AG10803 (cell line): ENCODE data around the gene LAMC3.

Source experiments
- DNase-seq: peaks from one replicate; pipeline ENCODE4 v3.0.0; 2010; ENCODE audit warnings: low read depth
- H3K4me3 ChIP-seq: 2 replicates; pipeline ENCODE4 v1.5.1; 2011; ENCODE audit warnings: mild to moderate bottlenecking, low read length, control low read depth
- CTCF ChIP-seq: conservative IDR thresholded peaks from 2 replicates; pipeline ENCODE4 v1.5.1; 2011; ENCODE audit warnings: mild to moderate bottlenecking, low read length, control low read depth, inconsistent platforms

The LAMC3 gene

DNA sequence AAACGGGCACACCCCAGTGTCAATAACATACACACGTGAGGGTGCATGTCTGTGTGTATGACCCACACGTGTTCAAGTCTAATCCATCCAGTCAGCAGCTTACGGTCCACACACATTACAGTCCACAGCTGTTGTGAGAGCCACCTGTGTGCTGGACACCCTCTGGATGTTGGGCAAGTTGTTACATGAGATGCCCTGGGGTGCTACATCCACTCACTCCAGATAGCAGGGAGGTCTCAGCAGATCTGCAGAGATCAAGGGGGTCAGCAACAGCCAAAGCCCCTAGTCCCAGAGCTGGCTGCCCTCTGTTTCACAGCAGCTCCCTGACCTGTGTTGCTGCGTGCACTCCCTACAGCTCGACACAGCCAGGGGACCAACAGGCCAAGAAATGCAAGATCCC lies 83.1 kb downstream of the LAMC3 start:
- DNase-seq, result no peak
- TF ChIP-seq CTCF, result no peak
- H3K4me3 ChIP-seq, result no peak overlapping the region

DNA sequence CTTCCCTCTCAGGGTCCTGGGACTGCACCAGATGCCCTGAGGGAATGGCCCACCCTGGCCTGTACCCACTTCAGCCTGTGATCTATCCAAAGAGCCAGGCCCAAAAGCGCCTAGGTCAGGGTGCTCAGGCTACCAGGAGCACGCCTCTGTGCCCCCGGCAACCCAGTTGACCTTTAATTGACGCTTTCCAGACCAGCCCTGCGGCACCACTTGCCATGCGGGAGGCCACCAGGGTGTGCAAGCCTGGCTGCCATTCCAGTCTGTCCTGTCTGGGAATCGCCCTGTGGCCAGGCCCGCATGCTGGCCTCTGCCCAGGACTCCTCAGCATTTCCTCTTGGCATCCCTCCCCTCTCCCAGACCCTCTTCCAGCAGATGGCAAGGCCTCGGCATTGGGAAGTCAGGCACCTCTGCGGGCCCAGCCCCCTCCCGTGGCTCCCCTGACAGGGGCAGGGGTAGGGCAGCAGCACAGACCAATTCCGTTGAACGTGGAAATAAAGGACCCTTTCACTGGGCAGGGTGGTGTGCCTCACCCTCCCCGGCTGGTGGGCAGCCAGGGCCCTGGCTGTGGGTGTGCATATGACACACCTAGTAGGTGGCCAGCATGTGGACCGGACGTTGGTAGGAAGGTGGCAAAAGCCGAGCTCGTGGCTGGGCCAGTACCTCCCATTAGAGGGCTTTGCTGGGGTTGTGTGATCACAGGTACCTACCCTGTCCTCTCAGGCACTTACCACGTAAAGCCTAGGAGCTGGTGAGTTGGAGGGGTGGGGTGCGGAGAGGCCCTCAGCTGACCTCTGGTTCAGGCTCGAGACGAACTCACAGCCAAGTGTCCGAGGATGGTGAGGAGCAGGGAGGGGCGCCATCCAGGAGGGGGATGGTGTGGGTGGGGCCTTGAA lies 83.8 kb downstream of the LAMC3 start:
- H3K4me3 ChIP-seq, result no peak overlapping the region
- no peak for DNase-seq
- TF ChIP-seq CTCF, result no peak

DNA sequence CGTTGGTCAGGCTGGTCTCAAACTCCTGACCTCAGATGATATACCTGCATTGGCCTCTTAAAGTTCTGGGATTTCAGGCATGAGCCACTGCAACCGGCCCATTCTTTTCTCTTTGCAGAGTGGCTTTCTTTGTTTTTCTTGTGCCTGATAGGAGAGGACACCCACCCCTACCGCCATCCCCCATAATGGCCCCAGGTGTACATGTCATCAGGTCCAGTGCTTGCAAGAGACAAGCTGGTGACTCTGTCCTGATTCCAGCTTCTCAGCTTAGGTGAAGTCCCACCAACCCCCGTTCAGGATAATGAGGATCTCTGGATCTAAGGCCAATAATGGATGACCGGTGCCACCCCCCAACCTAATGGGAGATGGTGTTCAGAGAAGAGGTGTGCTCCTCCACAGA lies 85.0 kb downstream of the LAMC3 start:
- H3K4me3 ChIP-seq, result no peak overlapping the region
- no peak for TF ChIP-seq CTCF
- no peak for DNase-seq

GRCh38 chr9:131094622-131095021 lies 85.6 kb downstream of the LAMC3 start:
- peak; percentile 74 for DNase-seq
- TF ChIP-seq CTCF, result no peak
- no peak overlapping the region for H3K4me3 ChIP-seq

DNA sequence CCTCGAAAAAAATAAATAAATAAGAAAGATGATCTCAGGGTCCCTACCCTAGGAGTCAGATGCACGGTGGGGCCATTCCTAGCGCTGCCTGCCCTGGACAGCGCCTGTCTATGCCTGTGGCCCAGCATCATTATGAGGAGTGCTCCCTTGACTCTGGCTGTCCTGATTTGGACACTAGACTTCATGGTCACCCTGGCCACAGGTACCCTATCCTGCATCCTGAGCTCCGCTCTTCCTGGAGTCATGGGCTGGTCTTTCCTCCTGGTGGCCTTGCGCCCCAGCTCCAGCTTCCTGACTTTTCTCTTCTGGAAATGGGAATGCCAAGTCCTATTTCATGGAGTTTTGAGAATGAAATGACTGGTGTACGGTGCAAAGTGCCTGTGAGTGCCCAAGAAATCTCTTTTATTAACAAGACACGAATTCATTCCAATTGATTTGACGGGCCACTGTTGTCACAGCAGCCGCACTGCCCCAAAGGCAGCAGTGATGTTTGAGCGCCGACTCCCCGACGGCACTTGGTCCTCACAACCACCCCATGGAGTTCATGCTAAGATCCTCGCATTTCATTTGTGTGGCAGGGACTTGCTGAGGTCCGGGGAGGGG lies 86.8 kb downstream of the LAMC3 start:
- TF ChIP-seq CTCF, result no peak
- no peak overlapping the region for H3K4me3 ChIP-seq
- DNase-seq, result no peak

DNA sequence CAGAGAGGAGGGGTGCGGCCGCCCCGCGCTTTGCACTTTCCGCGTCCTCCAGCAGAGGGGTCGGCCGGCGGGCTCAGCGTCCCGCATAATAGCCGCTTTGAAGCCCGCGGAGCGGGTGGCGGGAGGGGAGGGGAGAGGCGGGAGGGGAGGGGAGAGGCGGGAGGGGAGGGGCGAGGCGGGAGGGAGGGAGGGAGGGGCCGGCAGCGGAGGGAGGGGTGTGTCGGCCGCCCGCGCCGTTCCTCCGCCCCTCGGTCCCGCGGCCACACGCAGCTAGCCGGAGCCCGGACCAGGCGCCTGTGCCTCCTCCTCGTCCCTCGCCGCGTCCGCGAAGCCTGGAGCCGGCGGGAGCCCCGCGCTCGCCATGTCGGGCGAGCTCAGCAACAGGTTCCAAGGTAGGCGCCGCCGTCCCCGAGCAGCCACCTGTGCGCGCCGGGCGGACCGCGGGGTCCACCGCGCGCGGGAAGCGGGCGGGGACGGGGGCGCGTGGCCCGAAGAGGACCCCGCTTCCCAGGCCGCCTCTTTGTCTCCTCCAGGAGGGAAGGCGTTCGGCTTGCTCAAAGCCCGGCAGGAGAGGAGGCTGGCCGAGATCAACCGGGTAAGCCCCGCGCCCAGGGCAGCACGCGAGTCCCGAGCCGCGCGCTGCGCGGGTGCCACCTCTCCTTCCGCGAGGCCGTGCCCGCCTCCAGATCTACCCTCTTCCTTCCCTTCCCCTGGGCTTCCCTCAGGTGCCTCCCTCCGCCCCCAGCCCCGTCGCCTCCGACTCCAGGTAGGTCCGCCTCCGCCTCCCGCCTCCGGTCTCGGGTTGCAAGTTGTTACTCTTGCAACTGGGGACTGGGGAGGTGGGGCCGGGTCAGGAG lies 87.5 kb downstream of the LAMC3 start, which contains the start of gene AIF1L:
Gene AIF1L (plus strand): TSS at position 263 of the 857 bp plus-strand sequence. CDS start 99 bp downstream, at position 362.
- no peak for TF ChIP-seq CTCF
- DNase-seq, result no peak
- no peak within 1 kb of the TSS for H3K4me3 ChIP-seq
